GM12872 (cell line): ENCODE results near the gene MSX1.

Experiments used
- TF ChIP-seq, protein P1 (sequence below): IDR thresholded peaks from 3 replicates; pipeline ENCODE4 v1.5.1; 2011; ENCODE audit warnings: low read depth, mild to moderate bottlenecking, low read length, moderate library complexity; ENCODE audit not compliant: insufficient read depth

MSX1 gene

DNA sequence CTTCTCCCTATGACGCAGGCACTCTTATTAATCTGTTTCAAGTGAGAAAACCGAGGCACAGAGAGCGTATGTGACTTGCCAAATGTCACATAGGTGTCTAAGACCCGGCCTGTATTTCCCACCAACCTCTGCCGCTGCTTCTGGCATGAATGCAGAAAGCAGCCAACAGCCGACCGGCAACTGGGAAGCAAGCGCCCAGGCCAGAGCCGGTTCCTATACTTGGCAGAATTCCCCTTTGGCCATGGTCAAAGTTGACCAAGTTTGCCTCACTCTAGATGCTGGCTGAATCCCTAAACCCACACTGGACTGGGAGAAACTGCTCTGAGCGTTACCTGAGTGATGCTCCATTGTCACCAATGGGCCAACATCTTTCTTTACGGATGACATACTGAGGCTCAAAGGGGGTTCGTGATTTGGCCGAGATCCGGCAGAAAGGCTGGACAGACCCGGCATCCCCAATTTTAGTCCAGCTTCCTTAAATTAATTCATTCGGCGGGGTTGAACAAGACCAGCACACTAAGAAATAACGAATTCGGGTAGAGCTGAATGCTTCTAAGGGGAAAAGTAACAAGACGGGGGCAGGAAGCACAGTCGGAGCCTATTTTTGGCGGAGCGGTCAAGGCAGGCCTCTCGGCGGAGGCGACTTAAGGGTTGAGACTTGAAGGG lies 11.2 kb downstream of the MSX1 start:
- TF ChIP-seq, protein P1, sequence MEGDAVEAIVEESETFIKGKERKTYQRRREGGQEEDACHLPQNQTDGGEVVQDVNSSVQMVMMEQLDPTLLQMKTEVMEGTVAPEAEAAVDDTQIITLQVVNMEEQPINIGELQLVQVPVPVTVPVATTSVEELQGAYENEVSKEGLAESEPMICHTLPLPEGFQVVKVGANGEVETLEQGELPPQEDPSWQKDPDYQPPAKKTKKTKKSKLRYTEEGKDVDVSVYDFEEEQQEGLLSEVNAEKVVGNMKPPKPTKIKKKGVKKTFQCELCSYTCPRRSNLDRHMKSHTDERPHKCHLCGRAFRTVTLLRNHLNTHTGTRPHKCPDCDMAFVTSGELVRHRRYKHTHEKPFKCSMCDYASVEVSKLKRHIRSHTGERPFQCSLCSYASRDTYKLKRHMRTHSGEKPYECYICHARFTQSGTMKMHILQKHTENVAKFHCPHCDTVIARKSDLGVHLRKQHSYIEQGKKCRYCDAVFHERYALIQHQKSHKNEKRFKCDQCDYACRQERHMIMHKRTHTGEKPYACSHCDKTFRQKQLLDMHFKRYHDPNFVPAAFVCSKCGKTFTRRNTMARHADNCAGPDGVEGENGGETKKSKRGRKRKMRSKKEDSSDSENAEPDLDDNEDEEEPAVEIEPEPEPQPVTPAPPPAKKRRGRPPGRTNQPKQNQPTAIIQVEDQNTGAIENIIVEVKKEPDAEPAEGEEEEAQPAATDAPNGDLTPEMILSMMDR: no peak

DNA sequence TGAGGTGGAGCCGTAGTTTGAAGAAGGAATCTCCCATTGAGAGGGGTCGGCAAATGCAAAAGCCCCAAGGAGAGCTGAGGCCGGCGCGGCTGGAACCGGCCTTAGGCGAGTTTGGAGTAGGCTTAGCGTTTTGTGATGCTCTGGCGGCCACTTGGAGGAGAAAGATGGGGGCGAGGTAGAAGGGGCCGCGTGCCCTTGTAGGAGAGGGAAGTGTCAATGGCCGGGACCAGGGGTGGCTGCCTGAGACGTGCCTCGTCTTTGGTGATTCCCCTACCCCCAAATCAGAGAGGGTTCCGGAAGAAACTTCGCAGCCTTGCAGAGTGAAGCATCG lies 11.7 kb downstream of the MSX1 start:
- TF ChIP-seq, protein P1: no peak

DNA sequence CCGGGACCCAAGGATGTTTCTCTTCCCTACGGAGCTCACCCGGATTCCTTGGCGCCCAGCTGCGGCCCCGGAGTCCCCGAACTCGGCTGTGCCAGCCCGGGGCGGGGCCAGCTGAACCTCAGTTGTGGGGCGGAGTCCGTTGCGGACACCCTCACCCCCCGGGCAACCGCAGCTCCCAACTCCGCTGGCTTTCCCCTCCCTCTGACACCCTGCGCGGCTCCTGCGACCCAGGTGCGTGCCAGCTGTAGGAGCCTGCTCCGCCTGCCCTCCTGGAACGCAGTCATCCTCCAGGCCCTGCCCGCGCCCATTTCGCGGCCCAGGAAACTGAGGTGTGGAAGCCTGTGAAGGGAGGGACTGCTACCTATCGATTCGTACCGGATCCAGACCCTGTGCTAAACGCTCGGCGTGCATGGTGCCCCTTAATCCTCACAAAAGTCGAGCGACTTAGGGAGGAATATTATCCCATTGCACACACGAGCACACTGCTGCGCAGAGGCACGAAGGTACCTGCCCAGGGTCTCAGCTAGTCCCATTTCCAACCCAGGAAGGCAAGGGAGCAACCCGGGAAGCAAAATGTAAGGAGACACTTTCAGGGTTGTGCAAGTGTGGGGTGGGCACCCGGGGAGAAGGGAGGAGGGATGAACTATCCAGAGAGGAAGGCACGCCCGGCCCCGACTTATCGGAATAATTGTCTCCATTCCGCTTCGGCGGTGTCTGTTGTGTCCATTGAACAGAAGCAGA lies 12.3 kb downstream of the MSX1 start:
- TF ChIP-seq, protein P1: no peak

DNA sequence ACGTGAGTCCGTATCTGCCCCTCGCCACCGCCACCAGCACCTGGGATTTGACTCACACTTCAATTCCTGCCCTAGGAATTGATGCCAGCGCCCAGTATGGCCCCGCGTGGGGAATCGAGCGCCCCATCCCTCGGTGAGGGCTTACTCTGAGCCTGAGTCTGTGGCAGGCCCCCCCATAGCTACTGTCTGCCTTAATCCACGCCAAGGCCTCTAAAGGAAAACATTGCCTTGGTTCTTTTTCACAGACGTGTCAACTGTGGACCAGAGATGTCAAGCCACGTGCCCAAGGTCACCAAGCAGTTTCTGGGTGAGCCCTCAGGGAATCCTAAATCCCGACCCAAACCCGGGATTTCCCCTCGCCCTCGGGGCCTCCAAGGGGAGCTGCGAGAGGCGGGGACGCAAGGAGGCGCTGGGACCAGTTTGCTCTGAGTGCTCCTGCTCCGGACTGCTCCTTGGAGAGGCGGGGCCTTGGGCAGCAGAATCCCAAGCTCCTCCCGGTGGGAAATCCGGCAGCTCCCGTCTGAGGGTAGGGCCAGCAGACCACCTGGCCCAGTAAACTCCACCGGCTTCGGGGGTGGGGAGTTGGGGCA lies 12.9 kb downstream of the MSX1 start:
- TF ChIP-seq, protein P1: no peak

DNA sequence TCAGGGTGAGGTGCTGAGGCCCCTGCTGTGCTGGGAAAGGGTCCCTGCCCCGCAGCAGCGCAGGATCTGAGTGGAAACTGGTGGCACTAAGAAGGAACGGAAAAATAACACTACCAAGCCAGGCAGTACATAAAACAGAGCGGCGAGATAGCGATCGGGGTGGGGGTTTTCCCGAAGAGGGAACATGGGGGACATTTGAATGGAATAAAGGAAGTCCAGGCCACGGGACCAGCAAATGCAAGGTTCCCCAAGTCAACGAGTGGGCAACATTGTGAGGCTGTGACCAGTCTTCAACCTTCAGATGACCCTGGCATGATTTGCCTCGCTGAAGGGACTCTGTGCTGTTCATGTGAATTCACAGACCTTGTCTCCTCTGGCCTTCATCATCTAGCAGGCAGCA lies 13.7 kb downstream of the MSX1 start:
- TF ChIP-seq, protein P1: no peak

- TF ChIP-seq, protein P1: no peak
Observed at GRCh38 chr4:4874254-4874653, 14.8 kb downstream of the MSX1 start.

- TF ChIP-seq, protein P1: no peak
Observed at GRCh38 chr4:4875147-4875546, 15.7 kb downstream of the MSX1 start.
